ENCODE data around the gene BRMS1L. TPM values are rescaled to one million over a fixed set of nuclear protein-coding genes. Genes with fewer than 3 reads are reported as not detected.

BRMS1L gene
- total and polyA plus RNA-seq, 2 of the 4 experiments (the other 2 are of a cell fraction): 1.8 to 6.2 TPM

GRCh38 chr14:35877276-35877675 lies 51.1 kb downstream of the BRMS1L start:
- no peak overlapping the region for H2BK120ac ChIP-seq (ENCODE audit: low read depth, low read length)
- H4K20me1 ChIP-seq (ENCODE audit: insufficient read depth, low read length): peaks cover 7% of the 10 kb centered on the region; the same call in 1 of the 2 replicates
- H2AK9ac ChIP-seq (replicated peaks; ENCODE audit: low read depth, low read length, poor library complexity): no peak overlapping the region
- no peak overlapping the region for H3K23ac ChIP-seq (ENCODE audit: low read depth, low read length)
- no peak overlapping the region for H3K27ac ChIP-seq (ENCODE audit: insufficient read depth, low read length)
- no peak overlapping the region for H3K4me3 ChIP-seq (ENCODE audit: insufficient read depth, low read depth, low read length)
- no peak overlapping the region for H3K9ac ChIP-seq (ENCODE audit: low read depth, low read length)
- ChIA-PET CTCF (no interaction called here), POLR2A (ENCODE audit: unreplicated experiment) (no interaction called here)
- dilution Hi-C loops (cut with HindIII; ENCODE audit: low sequenced_read_pairs, unreplicated experiment): no loop called here
- no peak overlapping the region for H2BK20ac ChIP-seq (ENCODE audit: low read depth, low read length)
- H3K36me3 ChIP-seq (ENCODE audit: control insufficient read depth, insufficient read depth, low read length): no peaks in the 10 kb centered on the region
- H3K18ac ChIP-seq (ENCODE audit: low read depth, low read length): no peak overlapping the region
- DNase-seq: no peak
- H3K4ac ChIP-seq (ENCODE audit: low read depth, low read length): no peak overlapping the region
- TF ChIP-seq USF2 (IDR thresholded peaks at IDR 0.05; ENCODE audit: low read depth, low read length): no peak
- TF ChIP-seq MXI1 (IDR thresholded peaks at IDR 0.05; ENCODE audit: borderline replicate concordance, low read depth, low read length): no peak
- no peak for TF ChIP-seq RFX5 (IDR thresholded peaks at IDR 0.05; ENCODE audit: low read depth, low read length)
- no peak for TF ChIP-seq CEBPB (IDR thresholded peaks at IDR 0.05; ENCODE audit: low read depth, low read length)
- no peak for TF ChIP-seq MAFK (IDR thresholded peaks at IDR 0.05; ENCODE audit: low read depth, low read length)
- no peak for TF ChIP-seq ELK1 (IDR thresholded peaks at IDR 0.05; ENCODE audit: borderline replicate concordance, low read depth, low read length)
- H3K79me1 ChIP-seq (ENCODE audit: low read depth in 1 of 2, low read length in 2 of 2): no peaks in the 10 kb centered on the region
- no peaks in the 10 kb centered on the region for H3K9me3 ChIP-seq (ENCODE audit: control insufficient read depth, insufficient read depth, low read length)
- no peak overlapping the region for H2AK5ac ChIP-seq (ENCODE audit: low read depth, low read length)
- H3K27me3 ChIP-seq (ENCODE audit: control insufficient read depth, insufficient read depth, low read length): no peaks in the 10 kb centered on the region
- no peak overlapping the region for H3K14ac ChIP-seq (replicated peaks; ENCODE audit: low read depth, low read length)
- no peak overlapping the region for H2BK15ac ChIP-seq (ENCODE audit: low read depth, low read length)
- no peak overlapping the region for H3K56ac ChIP-seq (ENCODE audit: extremely low read depth, insufficient read depth, low read length)
- no peak overlapping the region for H2AFZ ChIP-seq (replicated peaks; ENCODE audit: low read length, poor library complexity)
- H2BK5ac ChIP-seq (ENCODE audit: low read depth, low read length, poor library complexity, severe bottlenecking): no peak overlapping the region
- no peak overlapping the region for H4K5ac ChIP-seq (ENCODE audit: low read depth, low read length)
- intact Hi-C loops (cut with micrococcal nuclease): no loop called here
- no peak overlapping the region for H4K8ac ChIP-seq (ENCODE audit: low read depth in 2 of 2, low read length in 2 of 2)
- WGBS, 2 experiments (ENCODE audit: extremely low coverage in 2 of 2, insufficient read length in 1 of 2): no CpG with 5 or more reads among the region's 3 CpGs
- H3K9me1 ChIP-seq (ENCODE audit: insufficient read depth, low read length): no peaks in the 10 kb centered on the region
- ATAC-seq (ENCODE audit: low read depth): no peak
- in situ Hi-C loops (cut with MboI; ENCODE audit: low sequenced_read_pairs): no loop called here
- H3K4me1 ChIP-seq (ENCODE audit: control insufficient read depth, insufficient read depth, low read length): peaks cover 2% of the 10 kb centered on the region
- no peak overlapping the region for H3K4me2 ChIP-seq (ENCODE audit: low read depth, low read length)
- BruUV-seq (replicated peaks): no TSS peak
- H4K91ac ChIP-seq (ENCODE audit: insufficient read depth, low read depth, low read length): no peak overlapping the region

Data from IMR-90 (cell line).